ENCODE results near the gene NPAS3. TPM values are rescaled to one million over a fixed set of nuclear protein-coding genes. Genes with fewer than 3 reads are reported as not detected.

NPAS3 gene
- polyA plus RNA-seq, 2 of the 4 experiments (the other 2 are of a cell fraction): not detected

DNA sequence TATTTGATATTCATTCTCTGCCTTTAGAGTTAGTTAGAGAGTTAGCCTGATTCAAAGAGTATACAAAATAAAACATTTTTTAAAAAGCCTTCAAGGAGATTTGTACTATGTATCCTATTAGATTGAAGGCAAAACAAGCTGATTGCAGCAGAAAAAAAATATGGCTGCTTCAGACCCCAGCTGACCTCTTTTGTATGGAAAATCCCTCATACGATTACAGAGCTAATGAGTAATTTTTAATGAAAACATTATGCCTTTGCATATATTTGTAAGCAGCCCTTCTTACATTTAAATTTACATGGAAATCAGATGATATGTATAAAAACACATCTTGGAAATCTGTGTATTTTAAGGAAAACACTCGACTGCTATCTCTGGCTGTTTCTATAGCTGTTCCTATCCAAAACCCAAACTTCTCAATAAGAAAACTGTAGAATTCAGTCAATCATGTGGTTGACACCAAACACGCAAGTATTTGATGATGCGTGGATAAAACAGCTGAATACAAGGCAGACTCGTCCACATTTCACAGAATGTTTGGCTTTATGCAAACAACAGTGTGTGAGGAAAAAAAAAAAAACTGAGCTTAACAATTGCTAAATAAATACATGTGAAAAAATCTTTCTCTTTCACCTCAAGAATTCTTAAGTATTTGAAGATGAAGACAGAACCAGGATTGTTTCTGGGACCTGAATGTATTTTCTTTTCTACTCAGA is 736.9 kb downstream of the NPAS3 start:
- ATAC-seq (no peak), DNase-seq (ENCODE audit: low read depth in 1 of 2, low spot score in 1 of 2) (no peak), FAIRE-seq (no peak)
- ChIA-PET CTCF (interaction anchor here (0.6 to 1.7 kb wide), 6 partner anchors 10 to 350 kb away, joined by 3 to 5 read pairs (median 3); no protein-coding TSS in a partner anchor), POLR2A (no interaction called here)
- no peaks in the 10 kb centered on the region for H3K9me3 ChIP-seq
- no peak overlapping the region for H3K4me3 ChIP-seq
- H3K4me2 ChIP-seq: no peak overlapping the region
- H3K4me1 ChIP-seq: no peaks in the 10 kb centered on the region
- H3K27ac ChIP-seq: no peak overlapping the region
- WGBS (ENCODE audit: missing lambda C conversion rate): 4% methylated on average over 5 of the region's 5 CpGs
- no peak for TF ChIP-seq MAZ (IDR thresholded peaks at IDR 0.05; ENCODE audit: borderline replicate concordance, low read depth, low read length)
- no peak for TF ChIP-seq ZC3H11A (IDR thresholded peaks at IDR 0.05)
- TF ChIP-seq FOSB (CRISPR knock-in tag; IDR thresholded peaks at IDR 0.05): no peak
- TF ChIP-seq FOSL2 (IDR thresholded peaks at IDR 0.05): no peak
- no peak for TF ChIP-seq FOSL2 (CRISPR knock-in tag; IDR thresholded peaks at IDR 0.05)
- TF ChIP-seq ZFP36 (IDR thresholded peaks at IDR 0.05; ENCODE audit: borderline replicate concordance, partially characterized antibody): no peak
- TF ChIP-seq JUNB (IDR thresholded peaks at IDR 0.05): no peak
- TF ChIP-seq EP300 (IDR thresholded peaks at IDR 0.05): no peak
- TF ChIP-seq, protein P1, sequence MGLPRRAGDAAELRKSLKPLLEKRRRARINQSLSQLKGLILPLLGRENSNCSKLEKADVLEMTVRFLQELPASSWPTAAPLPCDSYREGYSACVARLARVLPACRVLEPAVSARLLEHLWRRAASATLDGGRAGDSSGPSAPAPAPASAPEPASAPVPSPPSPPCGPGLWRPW (IDR thresholded peaks at IDR 0.05): no peak
- no peak for TF ChIP-seq EHMT2 (IDR thresholded peaks at IDR 0.05; ENCODE audit: low read depth)
- no peak for TF ChIP-seq RCOR1 (IDR thresholded peaks at IDR 0.05; ENCODE audit: low read depth, low read length)
- TF ChIP-seq RFX5 (IDR thresholded peaks at IDR 0.05): no peak

DNA sequence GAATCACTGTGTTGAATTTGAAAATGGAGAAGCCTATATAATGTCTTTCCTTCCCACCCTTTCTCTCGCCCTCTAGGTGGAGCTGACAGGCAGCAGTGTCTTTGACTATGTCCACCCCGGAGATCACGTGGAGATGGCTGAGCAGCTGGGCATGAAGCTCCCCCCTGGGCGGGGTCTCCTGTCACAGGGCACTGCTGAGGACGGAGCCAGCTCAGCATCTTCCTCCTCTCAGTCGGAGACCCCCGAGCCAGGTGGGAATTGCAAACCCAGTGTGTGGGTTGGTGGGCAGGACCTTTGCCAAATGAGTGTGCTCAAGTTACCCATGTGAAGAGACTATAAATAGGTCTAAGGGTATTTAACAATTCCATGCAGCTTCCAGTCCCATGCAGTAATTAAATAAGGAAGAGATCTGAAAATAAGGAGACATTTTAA is 737.5 kb downstream of the NPAS3 start:
- POLR2A ChIA-PET: no interaction called here
- FAIRE-seq (no peak), DNase-seq (ENCODE audit: low read depth in 1 of 2, low spot score in 1 of 2) (peak; percentile 24 to 37)

More for the DNA sequence above, 737.5 kb downstream of the NPAS3 start:
- 6% methylated on average over 6 of the region's 7 CpGs for WGBS (ENCODE audit: missing lambda C conversion rate)
- CTCF ChIA-PET: interaction anchor here (0.7 to 1.7 kb wide), 5 partner anchors 9 to 116 kb away, joined by 3 to 5 read pairs (median 3); no protein-coding TSS in a partner anchor
- TF ChIP-seq HDAC2 (IDR thresholded peaks at IDR 0.05) (no peak), RAD21 (conservative IDR thresholded peaks at IDR 0.05 in 1 of 2, IDR thresholded peaks at IDR 0.05 in 1 of 2) (peak in 1 of 2 experiments; percentile 46; a peak in 2 of 5 replicates), HOXA7 (CRISPR knock-in tag; IDR thresholded peaks at IDR 0.05) (no peak), RARB (CRISPR knock-in tag; IDR thresholded peaks at IDR 0.05) (no peak), NR3C1 (IDR thresholded peaks at IDR 0.05) (no peak), BCL3 (IDR thresholded peaks at IDR 0.05) (no peak), CHD2 (IDR thresholded peaks at IDR 0.05; ENCODE audit: low read length, partially characterized antibody) (no peak), SMC3 (IDR thresholded peaks at IDR 0.05) (no peak), SREBF2 (IDR thresholded peaks at IDR 0.05) (no peak)
- TF ChIP-seq, protein P2, sequence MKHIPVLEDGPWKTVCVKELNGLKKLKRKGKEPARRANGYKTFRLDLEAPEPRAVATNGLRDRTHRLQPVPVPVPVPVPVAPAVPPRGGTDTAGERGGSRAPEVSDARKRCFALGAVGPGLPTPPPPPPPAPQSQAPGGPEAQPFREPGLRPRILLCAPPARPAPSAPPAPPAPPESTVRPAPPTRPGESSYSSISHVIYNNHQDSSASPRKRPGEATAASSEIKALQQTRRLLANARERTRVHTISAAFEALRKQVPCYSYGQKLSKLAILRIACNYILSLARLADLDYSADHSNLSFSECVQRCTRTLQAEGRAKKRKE (CRISPR knock-in tag; IDR thresholded peaks at IDR 0.05; ENCODE audit: low read depth): no peak
- TF ChIP-seq, protein P3, sequence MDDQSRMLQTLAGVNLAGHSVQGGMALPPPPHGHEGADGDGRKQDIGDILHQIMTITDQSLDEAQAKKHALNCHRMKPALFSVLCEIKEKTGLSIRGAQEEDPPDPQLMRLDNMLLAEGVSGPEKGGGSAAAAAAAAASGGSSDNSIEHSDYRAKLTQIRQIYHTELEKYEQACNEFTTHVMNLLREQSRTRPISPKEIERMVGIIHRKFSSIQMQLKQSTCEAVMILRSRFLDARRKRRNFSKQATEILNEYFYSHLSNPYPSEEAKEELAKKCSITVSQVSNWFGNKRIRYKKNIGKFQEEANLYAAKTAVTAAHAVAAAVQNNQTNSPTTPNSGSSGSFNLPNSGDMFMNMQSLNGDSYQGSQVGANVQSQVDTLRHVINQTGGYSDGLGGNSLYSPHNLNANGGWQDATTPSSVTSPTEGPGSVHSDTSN (IDR thresholded peaks at IDR 0.05): no peak
- TF ChIP-seq, protein P4, sequence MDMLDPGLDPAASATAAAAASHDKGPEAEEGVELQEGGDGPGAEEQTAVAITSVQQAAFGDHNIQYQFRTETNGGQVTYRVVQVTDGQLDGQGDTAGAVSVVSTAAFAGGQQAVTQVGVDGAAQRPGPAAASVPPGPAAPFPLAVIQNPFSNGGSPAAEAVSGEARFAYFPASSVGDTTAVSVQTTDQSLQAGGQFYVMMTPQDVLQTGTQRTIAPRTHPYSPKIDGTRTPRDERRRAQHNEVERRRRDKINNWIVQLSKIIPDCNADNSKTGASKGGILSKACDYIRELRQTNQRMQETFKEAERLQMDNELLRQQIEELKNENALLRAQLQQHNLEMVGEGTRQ (IDR thresholded peaks at IDR 0.05): peak; percentile 62
- TF ChIP-seq, protein P5, sequence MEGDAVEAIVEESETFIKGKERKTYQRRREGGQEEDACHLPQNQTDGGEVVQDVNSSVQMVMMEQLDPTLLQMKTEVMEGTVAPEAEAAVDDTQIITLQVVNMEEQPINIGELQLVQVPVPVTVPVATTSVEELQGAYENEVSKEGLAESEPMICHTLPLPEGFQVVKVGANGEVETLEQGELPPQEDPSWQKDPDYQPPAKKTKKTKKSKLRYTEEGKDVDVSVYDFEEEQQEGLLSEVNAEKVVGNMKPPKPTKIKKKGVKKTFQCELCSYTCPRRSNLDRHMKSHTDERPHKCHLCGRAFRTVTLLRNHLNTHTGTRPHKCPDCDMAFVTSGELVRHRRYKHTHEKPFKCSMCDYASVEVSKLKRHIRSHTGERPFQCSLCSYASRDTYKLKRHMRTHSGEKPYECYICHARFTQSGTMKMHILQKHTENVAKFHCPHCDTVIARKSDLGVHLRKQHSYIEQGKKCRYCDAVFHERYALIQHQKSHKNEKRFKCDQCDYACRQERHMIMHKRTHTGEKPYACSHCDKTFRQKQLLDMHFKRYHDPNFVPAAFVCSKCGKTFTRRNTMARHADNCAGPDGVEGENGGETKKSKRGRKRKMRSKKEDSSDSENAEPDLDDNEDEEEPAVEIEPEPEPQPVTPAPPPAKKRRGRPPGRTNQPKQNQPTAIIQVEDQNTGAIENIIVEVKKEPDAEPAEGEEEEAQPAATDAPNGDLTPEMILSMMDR (IDR thresholded peaks at IDR 0.05): peak; percentile 9; the same call in 1 of the 3 replicates
- H3K4me3 ChIP-seq: no peak overlapping the region
- no peaks in the 10 kb centered on the region for H3K4me1 ChIP-seq
- peak overlapping the region; percentile 24; the same call in 1 of the 3 replicates for H3K4me2 ChIP-seq
- peak; percentile 77 to 91; a peak in 5 of 6 replicates for ATAC-seq
- H3K9me3 ChIP-seq: no peaks in the 10 kb centered on the region
- H3K27ac ChIP-seq: no peak overlapping the region

All from A549 (cell line).